LNCAP (cell line): Measurements from ENCODE around the gene PIP5K1A.
A peak's percentile ranks its signal among the peaks of the same experiment; 100 is the strongest.

Experiments used
- CTCF ChIP-seq: fragments of 450-650 bp; IDR thresholded peaks from 2 replicates; pipeline ENCODE4 v1.5.1; 2017; ENCODE audit warnings: mild to moderate bottlenecking

The PIP5K1A gene

GRCh38 chr1:151251656-151252470 lies 53.5 kb downstream of the PIP5K1A start:
- TF ChIP-seq CTCF, result peak; percentile 97

- no peak for TF ChIP-seq CTCF
Measured at GRCh38 chr1:151254217-151255213, 56.2 kb downstream of the PIP5K1A start, which contains the start of gene PSMD4. PSMD4 (plus strand) TSS chr1:151254734; CDS start chr1:151254783, 49 bp downstream.

GRCh38 chr1:151255381-151255780 lies 57.0 kb downstream of the PIP5K1A start:
- no peak for TF ChIP-seq CTCF

GRCh38 chr1:151259351-151259750 lies 61.0 kb downstream of the PIP5K1A start:
- TF ChIP-seq CTCF, result no peak

- no peak for TF ChIP-seq CTCF
Measured at GRCh38 chr1:151265446-151266236, 67.3 kb downstream of the PIP5K1A start.

- no peak for TF ChIP-seq CTCF
Measured at GRCh38 chr1:151266315-151266714, 68.0 kb downstream of the PIP5K1A start.

GRCh38 chr1:151266821-151267220 lies 68.5 kb downstream of the PIP5K1A start:
- no peak for TF ChIP-seq CTCF
